ENCODE measurements around the gene ADAT3.

ADAT3 gene

DNA sequence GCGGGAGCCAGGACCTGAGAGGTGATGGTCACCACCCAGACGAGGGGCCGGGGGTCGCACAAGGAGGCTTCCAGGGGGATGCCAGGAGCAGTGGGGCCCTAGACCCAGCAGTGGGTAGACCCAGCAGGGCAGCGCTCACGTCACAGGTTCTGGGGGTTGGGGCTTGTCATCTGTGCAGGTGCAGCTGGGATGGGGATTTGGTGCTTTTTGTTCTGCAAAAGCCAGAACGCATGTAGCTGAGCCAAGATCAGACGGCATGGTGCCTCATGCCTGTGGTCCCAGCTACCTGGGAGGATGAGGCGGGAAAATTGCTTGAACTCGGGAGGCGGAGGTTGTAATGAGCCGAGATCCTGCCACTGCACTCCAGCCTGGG lies 50.9 kb downstream of the ADAT3 start:
- in situ Hi-C loops (cut with HindIII; ENCODE audit: low sequenced_read_pairs): no loop called here

DNA sequence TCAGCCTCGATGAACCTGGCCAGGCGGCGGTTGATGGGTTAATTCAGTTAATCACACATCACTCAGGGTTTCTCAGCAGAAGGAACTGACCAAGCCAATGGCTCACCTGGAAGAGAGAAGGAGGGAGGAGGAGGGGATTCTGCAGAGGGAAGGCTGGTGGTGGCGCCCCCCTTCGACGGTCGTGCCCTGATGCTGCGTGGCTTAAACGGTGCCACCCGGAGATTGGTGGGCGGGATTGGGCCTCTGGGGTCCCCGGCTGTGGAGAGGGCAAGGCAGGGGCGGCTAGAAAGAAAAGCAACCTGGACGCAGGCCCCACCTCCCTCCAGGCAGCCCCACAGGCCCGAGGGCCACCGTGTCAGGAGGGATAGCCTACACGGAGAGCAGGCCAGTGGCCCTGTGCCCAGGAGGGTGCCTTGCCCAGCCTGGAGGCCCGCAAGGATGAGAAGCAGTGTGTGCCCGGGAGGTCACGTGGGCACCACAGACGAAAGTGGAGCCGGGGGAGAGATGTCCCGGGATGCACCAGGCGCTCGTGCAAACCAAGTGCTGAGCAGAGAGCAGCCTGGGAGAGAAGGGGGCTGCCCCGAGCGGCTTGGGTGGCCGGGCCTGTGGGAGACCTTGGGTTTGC lies 51.8 kb downstream of the ADAT3 start:
- in situ Hi-C loops (cut with HindIII; ENCODE audit: low sequenced_read_pairs): no loop called here

DNA sequence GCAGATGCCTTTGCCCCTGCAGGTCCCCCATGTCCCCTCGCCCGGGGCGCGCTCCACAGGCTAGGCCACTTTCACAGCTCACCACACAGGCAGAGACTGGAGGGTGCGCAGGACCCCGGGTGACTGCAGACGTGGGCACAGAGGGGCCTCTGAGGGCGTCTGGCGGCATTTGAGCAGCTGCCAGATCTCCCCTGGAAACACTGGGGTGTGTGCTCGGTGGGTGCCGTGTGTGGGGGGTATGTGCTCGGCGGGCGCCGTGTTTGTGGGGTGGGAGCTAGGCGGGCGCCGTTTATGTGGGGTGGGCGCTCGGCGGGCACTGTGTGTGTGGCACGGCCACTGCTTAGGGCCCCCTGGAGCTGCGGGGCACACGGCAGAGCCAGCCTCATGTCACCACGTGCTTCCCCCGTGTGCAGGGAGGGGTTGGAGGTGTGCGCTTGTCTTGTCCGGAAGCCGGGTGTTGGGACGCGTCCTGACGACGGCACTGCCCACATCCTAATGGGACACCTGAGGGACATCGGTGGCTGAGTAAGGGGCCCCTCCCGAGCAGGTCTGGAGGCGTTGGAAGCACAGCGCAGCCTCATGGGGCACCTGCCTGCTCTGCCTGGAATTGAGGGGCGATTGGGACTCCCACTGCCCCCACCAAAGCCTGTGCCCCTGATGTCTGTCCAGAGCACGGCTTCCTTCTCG lies 52.5 kb downstream of the ADAT3 start:
- in situ Hi-C loops (cut with HindIII; ENCODE audit: low sequenced_read_pairs): no loop called here

DNA sequence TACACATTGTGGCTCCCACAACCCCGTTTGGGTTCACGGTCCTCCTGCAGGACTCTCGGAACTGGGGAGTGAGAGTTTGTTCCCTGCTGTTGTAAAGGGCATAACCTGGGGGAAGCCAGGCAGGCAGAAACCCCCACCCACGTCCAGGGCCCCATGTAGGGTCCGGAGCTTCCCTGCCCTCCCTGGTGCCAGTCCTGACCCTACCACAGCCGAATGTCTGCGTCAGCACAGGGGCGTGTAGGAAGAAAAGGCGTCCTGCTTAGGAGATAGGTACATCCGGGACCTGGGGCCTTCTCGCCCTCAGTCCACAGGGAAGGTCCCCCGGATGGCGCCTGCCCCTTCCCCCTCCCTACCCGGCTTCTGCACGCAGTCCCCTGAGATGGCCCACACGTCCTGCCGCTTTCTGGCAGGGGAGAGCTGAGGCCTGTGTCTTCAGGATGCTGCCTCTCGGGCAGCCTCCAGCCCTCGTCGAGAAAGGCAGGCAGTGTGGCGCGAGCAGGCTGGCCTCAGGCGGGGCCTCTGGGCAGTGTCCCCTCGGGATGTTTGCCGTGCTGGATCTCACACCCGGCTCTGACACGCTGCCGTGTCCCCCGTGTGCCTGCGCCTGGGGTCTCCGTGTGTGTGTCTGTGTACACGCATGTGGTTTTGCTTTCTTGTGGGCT lies 54.9 kb downstream of the ADAT3 start:
- in situ Hi-C loops (cut with HindIII; ENCODE audit: low sequenced_read_pairs): no loop called here

DNA sequence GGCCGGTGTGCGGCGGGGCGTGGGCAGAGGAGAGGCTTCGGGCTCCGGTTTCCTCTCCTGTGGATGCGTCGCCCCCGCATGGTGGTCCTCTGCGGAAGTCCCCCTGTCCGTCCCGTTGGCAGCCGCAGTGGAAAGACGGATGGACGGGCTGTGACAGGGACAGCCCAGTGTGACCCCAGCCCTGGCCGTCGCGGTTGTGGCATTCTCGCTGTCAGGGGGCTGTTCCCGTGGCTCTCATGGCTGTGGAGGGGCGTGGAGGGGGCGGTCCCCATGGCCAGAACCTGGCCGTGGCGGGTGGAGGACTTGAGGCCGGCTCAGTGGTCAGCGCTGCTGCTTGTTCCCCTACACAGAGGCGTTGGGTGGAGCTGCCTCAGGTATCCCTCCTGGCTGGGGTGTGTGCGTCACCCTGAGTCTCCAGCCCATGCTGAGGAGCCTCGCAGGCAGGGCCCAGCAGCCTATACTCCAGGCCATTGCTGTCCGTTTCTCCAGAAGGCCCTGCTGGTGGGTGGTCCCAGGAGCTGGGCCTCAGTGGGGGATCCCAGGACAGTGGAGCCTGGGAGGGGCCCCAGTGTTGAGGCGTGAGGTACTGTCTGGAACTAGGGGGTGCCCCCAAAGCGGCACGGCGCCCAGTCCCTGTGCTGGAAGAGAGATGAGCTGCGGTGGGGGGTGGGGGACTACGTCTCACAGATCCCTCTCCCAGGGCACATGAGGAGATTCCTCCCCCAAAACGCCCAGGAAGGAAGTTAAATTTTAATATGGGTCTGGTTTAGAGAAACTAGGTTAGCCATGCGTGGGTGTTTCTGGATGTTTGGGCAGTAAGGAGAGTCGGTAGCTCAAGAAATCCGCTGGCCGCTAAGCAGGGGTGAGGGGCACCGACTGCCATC lies 56.0 kb downstream of the ADAT3 start:
- in situ Hi-C loops (cut with HindIII; ENCODE audit: low sequenced_read_pairs): no loop called here

DNA sequence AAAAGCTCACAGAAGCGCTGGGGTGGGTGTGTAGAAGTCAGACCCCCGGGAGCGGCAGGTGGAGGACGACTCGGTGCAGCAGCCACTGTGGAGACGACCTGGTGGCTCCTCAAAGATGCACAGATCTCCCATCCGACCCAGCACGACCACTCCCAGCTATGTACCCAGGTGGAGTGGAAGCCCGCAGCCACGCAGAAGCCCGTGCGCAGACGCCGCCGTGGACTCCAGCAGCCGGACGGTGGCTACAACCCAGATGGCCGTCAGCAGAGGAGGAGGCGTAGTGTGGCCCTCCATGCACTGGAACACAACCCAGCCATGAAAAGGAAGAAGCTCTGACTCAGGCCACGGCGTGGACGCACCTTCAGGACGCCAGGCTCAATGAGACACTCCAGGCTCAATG lies 57.5 kb downstream of the ADAT3 start:
- in situ Hi-C loops (cut with HindIII; ENCODE audit: low sequenced_read_pairs): no loop called here
